ENCODE results near the gene RHEBL1.

DNA sequence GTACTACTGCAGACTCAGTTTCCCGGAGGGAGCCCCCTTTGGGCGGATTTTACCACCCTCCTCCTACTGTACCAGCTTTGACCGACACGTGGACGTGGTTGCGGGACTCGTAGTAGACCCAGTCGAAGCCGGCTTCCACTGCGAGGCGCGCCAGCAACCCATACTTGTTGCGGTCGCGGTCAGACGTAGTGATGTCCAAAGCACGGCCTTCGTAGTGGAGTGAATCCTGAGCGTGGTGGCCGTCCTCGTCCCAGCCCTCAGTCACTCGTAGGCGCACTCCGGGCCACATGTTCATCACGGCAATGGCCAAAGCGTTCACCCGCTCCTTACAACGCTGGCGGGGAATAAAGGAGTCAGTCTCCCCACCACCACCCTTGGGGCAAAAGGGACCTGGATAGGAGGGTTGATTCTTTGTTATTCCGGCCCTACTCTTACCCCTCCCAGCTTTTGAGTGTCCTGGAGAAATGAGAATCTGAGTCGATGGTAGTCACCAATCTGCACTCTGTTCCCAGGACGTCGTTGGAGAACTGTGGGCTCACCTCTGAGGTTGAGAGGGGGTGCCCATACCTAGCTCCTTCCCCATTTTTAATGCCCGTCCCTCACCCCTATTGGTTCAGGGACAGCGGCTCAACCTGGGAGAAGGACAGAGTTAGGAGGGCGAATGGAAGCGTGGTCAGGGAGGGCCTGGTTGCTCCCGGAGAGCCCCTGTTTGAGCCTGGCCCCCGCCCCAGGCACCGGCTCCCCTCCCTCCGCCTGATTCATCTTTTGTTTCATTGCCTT, 21.5 kb upstream of the RHEBL1 start:
- TF ChIP-seq, protein P1, sequence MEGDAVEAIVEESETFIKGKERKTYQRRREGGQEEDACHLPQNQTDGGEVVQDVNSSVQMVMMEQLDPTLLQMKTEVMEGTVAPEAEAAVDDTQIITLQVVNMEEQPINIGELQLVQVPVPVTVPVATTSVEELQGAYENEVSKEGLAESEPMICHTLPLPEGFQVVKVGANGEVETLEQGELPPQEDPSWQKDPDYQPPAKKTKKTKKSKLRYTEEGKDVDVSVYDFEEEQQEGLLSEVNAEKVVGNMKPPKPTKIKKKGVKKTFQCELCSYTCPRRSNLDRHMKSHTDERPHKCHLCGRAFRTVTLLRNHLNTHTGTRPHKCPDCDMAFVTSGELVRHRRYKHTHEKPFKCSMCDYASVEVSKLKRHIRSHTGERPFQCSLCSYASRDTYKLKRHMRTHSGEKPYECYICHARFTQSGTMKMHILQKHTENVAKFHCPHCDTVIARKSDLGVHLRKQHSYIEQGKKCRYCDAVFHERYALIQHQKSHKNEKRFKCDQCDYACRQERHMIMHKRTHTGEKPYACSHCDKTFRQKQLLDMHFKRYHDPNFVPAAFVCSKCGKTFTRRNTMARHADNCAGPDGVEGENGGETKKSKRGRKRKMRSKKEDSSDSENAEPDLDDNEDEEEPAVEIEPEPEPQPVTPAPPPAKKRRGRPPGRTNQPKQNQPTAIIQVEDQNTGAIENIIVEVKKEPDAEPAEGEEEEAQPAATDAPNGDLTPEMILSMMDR (IDR thresholded peaks at IDR 0.05 in 4 of 5, conservative IDR thresholded peaks at IDR 0.05 in 1 of 5): no peak
- no peak for TF ChIP-seq POLR2A (IDR thresholded peaks at IDR 0.05)

Data from gastrocnemius medialis (tissue), 4 donors.